Stimulated activated CD8-positive, alpha-beta memory T cell treated with anti-CD3 and anti-CD28 coated beads, Interleukin-7, amount 100 ng/mL, for 4 hours (primary cell): ENCODE data around the gene STAT6.

Experiments
- DNase-seq, 2 donors: peaks; one replicate each; pipeline ENCODE4 v3.0.0-alpha.2; 2020; ENCODE audit warnings: low read depth in 2 of 2

Gene STAT6

DNA sequence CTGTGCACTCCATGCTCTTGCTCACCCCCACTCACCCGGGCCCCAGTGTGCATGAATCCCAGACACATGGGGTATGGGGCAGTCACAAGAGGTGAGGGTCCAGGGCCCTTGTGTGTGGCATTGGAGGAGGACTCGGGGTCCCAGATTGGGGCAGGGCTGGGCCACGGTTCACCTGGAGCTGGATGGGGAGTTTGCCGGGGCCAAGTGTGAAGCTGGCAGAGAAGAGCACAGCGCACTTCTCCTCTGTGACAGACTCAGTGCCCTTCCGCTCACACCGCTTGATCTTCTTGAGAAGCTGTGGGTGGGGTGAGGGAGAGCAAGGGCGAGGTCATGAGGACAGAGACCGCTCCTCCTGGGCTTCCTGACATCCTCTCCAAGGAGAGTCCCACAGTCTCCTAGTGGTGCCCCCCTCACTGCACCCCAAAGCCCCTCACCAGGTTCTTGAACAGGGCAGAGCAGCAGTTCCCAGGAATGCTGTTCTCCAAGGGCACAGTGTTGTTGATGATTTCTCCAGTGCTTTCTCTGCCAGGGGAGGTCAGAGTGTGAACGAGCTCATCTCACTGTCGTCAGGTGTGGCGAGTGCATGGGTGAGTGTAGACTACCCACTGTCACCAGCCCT, 6.8 kb downstream of the STAT6 start:
- no peak for DNase-seq

DNA sequence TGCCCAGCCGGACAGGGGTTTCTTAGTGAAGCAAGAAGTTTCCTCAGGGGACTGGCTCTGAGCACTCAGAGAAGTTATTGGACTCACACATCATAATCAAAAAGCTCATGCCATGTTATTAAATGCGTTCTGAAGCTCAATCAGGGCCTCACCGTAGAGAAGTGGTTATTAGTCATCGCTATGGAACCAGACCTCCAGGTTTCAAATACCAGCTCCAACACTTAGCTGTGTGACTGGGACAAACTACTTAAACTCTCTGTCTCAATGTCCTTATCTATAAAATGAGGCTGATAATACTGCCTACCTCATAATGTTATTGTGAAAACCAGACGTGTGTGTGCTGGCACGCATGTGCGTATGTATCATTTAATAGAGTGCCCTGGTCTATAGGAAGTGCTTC, 7.3 kb downstream of the STAT6 start:
- DNase-seq: no peak

DNA sequence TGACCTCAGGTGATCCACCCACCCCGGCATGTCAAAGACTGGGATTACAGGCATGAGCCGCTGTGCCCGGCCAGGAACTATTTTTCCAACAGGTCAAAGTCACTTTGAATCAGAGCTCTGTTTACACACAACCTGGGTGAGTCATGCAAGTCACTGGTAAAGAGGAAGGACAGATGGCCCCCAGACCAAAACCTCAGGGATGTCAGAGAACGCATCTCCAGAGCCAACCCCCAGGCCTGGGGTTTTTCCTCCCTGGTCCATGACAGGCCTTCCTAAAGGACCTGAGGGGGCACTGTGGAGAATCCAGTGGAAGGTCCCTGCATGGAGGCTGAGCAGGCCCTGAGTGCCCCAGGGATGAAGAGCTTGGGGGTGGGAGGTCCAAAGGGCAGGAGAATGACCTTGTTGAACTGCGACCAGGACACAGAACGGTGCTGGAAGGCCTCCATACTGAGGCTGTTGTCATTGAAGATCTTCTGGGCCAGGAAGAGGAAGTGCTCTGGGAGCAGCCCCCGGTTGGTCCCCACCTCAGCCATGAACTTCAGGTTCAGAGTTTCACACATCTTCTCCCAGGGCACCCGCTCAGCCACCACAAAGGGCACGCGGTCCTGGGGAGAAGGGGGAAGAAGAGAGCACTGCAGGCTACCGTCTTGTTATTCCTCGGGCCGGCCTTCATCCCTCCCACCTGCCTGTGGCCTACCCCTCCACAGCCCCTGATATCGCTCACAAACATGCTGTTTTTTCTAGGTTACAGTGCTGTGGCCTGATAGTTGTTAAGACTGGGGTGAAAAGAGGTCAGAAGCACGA, 9.1 kb downstream of the STAT6 start:
- no peak for DNase-seq

DNA sequence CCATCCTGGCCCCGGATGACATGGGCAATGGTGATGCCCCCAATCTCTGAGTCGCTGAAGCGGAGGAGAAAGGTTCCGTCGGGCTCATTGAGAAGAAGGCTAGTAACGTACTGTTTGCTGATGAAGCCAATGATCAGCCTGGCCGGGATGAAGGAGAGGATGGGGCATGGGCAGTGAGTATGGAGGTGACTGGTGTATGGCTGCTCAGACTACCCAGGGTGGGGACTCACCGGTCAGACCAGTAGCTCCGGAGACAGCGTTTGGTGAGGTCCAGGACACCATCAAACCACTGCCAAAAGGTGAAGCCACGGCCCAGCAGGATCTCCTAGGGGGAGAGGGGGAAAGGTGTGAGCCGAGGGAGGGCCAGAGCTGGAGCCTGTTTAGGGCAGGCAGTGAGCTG, 11.4 kb downstream of the STAT6 start:
- DNase-seq: no peak

DNA sequence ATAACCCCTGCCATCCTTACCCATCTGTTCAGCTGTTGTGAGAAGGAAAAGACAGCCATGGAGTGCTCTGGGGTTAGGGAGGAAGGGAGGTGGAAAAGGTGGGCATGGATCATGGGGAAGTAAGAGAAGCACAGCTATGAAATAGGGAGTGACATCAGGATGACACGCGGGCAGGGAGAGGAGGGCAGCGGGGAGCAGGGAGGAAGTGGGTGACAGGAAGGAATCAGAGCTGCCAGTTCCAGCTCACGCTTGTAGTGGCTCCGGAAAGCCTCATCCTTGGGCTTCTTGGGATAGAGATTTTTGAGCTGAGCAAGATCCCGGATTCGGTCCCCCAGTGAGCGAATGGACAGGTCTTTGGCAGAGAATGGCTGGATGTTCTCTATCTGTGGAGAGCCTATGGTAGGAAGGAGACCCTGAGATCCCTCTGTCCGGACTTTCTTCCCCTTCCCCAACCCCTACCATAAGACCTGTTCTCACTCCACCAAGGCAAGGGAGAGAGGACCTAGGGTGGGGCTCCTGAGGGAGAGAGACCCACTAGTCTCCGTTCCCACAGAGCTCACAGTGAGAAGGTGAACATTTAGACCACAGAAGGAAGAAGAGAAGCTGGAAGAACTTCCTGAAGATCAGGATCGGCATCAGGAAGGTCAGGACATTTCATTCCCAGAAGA, 12.0 kb downstream of the STAT6 start:
- no peak for DNase-seq

- no peak for DNase-seq
Measured at GRCh38 chr12:57098546-57098945, 12.6 kb downstream of the STAT6 start.

DNA sequence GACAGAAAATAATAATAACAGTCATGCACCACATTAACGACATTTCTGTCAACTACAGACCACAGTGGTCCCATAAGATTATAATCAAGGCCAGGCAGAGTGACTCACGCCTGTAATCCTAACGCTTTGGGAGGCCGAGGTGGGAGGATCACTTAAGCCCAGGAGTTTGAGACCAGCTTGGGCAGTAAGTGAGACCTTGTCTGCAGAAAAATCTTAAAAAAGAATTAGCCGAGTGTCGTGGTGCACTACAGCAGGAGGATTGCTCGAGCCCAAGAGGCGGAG, 13.7 kb downstream of the STAT6 start:
- no peak for DNase-seq

DNA sequence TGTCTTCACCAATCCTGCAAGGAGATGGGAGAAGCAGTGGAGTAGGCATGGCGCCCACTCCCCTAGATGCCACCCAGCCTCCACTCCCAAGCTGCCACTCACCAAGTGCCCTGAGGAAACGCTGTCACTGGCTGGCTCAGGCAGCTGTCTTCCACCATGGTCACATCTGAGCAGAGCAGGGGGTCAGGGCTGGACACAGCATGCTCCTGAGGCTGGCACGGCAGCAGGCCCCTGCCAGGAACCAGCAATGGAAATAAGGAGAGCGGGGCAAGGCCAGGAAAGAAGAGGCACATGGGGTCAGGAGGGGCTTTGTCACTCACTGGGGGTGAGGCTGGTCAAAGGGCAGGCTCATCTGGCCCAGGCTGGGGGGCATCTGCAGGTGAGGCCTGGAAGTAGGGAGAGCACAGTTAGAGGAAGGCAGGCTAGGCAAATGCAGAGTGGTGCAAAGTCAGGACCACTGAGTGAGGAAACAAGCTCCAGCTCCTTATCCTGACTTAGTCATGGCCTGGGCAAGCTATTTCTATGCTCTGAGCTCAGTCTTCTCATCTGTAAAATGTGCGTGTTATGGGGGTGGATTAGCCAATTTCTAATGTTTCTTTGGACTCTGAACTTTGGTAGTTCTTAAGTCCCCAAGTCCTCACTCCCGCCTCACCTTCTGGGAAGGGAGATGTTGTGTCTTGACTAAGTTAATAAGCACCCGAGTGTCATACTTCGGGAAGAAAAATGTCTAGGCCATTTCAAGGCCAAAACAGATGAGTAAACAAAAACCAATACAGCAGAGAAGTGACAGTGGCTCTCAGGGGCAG, 14.2 kb downstream of the STAT6 start:
- DNase-seq: no peak

GRCh38 chr12:57096099-57096572, 15.0 kb downstream of the STAT6 start:
- no peak for DNase-seq

DNA sequence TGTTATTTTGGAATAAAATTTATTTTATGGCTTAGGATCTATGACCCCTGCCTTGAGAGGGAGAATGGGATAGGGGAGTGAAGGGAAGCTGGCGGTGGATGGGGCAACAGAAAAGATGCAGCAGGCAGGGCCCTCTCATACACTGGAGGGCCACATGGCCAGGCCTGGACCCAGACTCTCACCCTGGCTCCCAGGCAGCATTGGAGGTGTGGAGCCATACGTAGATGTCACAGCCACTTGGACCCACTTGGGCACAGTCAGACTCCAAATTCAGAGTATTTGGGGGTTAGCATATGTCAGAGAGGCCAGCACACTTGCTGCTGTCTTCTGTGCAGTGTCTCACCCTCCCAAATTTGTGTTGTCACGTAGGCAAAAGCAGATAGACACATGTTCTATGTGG, 15.7 kb downstream of the STAT6 start:
- DNase-seq: no peak

DNA sequence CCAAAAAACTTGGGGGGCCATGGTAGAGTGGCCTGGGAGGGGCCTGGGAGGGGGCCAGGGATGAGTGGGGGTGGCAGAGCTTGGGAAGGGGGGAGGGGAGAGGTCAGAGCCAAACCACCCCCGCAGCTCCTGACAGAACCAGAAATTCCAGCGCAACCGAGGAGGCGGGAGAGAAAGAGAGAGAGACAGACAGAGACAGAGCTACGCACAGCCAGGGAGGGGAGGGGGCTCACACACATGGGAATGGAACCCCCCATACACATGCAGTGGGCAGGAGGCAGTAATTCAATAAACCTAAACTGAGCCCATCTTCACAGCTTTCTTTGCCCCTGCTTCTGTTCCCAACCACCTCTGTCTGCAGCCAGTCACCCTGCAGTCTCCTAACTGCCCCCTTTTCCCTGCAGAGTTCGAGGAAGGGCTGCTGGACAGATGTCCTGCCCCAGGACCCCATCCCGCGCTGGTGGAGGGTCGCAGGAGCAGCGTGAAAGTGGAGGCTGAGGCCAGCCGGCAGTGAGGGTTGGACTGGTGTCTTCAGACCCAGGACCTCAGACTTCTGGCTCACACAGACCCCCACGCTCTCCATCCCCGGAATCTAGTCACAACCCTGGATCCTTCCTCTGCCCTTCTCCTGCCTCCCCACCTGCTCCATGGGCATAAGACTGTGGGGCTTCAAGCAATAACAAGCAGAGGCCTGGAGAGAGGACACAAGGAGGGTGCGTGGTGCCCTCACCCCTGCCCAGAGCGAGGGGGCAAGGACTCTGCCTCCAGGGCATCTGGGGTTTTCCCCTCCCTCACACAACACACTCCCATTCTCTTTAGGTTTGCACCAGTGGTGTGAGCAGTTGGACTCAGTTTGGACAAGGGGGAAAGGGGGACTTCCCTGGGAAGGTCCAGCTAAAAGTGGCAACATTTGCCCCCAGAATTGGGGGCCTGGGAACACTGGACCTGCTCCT, 16.7 kb downstream of the STAT6 start:
- no peak for DNase-seq

GRCh38 chr12:57093415-57094207, 17.6 kb downstream of the STAT6 start:
- DNase-seq: peak; percentile 79 to 80

- DNase-seq: no peak
Measured at GRCh38 chr12:57092876-57093414, 18.2 kb downstream of the STAT6 start.

- DNase-seq: no peak
Measured at GRCh38 chr12:57092529-57092862, 18.7 kb downstream of the STAT6 start.

DNA sequence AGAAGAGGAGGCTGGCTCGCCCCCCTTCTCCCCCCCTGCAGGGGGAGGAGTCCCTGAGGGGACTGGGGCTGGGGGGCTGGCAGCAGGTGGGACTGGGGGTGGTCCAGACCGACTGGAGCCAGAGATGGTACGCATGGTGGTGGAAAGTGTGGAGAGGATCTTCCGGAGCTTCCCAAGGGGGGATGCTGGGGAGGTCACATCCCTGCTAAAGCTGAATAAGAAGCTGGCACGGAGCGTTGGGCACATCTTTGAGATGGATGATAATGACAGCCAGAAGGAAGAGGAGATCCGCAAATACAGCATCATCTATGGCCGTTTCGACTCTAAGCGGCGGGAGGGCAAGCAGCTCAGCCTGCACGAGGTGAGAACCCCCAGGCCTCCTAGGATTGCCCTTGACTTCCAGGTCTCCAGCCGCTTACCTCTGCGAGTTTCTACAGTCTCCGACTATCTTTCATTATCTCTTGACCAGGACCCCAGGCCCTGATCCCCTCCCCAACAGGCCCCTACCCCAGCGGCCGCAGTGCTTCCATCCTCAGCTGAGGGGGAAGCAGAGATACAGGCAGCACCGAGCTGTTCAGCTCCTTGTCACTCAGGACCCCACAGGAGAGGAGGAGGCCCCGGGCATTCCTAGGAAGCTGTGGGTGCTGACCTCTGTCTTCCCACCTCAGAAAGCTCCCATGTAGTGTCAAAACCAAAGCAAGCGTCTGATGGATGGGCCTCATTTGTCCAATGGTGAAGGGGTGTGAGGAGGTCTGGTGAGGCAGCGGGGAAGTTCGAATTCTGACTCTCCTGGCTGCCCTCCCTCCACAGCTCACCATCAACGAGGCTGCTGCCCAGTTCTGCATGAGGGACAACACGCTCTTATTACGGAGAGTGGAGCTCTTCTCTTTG, 19.3 kb downstream of the STAT6 start:
- DNase-seq: no peak

GRCh38 chr12:57090924-57091637, 20.1 kb downstream of the STAT6 start:
- DNase-seq: no peak

DNA sequence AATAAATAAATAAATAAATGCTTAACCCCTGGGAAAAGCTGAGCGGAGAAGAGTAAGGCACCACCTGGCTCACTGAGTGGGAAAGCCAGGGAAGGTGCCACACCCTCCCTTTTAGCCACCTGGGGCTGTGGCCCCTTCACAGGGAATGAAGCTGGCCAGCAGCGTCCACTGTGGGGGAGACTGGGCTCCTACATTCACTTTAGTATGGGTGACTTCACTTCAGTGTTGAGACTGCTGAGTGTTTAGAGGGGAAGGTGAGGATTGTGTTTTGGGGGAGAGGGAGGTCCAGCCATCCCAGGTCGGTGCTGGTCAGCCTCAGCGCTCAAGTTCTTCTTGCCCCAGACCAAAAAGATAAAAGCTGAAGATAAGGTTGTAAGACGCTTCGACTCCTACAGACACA, 20.7 kb downstream of the STAT6 start:
- no peak for DNase-seq
